ENCODE data around the gene CD300LD.

GRCh38 chr17:74598346-74599022, 6.4 kb upstream of the CD300LD start:
- TF ChIP-seq YY2 (tag by site-specific recombination; IDR thresholded peaks at IDR 0.05) (no peak), ZNF529 (tag by site-specific recombination; IDR thresholded peaks at IDR 0.05; ENCODE audit: insufficient replicate concordance) (no peak)
- TF ChIP-seq, protein P1, sequence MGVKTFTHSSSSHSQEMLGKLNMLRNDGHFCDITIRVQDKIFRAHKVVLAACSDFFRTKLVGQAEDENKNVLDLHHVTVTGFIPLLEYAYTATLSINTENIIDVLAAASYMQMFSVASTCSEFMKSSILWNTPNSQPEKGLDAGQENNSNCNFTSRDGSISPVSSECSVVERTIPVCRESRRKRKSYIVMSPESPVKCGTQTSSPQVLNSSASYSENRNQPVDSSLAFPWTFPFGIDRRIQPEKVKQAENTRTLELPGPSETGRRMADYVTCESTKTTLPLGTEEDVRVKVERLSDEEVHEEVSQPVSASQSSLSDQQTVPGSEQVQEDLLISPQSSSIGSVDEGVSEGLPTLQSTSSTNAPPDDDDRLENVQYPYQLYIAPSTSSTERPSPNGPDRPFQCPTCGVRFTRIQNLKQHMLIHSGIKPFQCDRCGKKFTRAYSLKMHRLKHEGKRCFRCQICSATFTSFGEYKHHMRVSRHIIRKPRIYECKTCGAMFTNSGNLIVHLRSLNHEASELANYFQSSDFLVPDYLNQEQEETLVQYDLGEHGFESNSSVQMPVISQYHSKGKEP (tag by site-specific recombination; IDR thresholded peaks at IDR 0.05) = no peak

All from HEK293 (cell line).